Subcutaneous adipose tissue (tissue), 4 donors: ENCODE data around the gene FNDC11. TPM values are rescaled to one million over a fixed set of nuclear protein-coding genes. Genes with fewer than 3 reads are reported as not detected.

Experiments used
- total RNA-seq, 4 donors: library from RNA; depleted of rRNA; stranded (reverse); fragments of >200 nt; gene quantifications; one replicate each; pipeline ENCODE4 v1.1.0, GENCODE V29; 2016
- TF ChIP-seq, protein P1 (sequence below): fragments of 450-650 bp; IDR thresholded peaks from one replicate; pipeline ENCODE4 v1.5.1; 2016; ENCODE audit warnings: low read depth, mild to moderate bottlenecking, control low read depth, antibody characterized with exemption, moderate library complexity

The FNDC11 gene
- total RNA-seq, 4 donors from 2014 or later: 0.75 TPM; not detected in 3

DNA sequence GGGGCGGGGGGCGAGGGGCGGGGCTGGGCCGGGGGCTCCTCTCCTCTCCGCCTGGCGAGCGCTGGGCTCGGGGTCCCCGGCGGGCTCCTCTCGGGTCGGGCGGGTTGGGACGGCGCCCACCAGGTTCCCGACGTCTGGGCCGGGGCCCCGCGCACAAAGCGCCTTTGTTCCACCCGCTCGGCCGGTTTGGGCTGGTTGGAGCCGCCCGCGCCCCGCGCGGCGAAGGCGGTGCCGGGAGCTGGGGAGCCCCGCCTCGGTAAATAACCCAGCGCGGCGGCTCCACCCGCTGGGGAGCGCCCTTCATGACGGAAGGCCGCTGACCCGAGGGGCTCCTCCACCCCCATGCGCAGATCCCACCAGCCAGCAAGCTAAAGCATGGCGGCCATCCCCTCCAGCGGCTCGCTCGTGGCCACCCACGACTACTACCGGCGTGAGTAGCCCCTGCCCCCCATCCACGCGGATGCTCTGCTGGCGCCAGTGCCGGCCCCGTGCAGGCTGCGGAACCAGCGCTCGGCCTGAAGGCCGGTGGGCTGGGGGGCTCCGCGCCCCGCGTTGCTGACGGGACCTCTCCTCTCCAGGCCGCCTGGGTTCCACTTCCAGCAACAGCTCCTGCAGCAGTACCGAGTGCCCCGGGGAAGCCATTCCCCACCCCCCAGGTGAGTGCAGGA is 32.9 kb upstream of the FNDC11 start:
- TF ChIP-seq, protein P1, sequence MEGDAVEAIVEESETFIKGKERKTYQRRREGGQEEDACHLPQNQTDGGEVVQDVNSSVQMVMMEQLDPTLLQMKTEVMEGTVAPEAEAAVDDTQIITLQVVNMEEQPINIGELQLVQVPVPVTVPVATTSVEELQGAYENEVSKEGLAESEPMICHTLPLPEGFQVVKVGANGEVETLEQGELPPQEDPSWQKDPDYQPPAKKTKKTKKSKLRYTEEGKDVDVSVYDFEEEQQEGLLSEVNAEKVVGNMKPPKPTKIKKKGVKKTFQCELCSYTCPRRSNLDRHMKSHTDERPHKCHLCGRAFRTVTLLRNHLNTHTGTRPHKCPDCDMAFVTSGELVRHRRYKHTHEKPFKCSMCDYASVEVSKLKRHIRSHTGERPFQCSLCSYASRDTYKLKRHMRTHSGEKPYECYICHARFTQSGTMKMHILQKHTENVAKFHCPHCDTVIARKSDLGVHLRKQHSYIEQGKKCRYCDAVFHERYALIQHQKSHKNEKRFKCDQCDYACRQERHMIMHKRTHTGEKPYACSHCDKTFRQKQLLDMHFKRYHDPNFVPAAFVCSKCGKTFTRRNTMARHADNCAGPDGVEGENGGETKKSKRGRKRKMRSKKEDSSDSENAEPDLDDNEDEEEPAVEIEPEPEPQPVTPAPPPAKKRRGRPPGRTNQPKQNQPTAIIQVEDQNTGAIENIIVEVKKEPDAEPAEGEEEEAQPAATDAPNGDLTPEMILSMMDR: no peak

GRCh38 chr20:63521602-63522001 is 32.4 kb upstream of the FNDC11 start:
- TF ChIP-seq, protein P1: no peak

DNA sequence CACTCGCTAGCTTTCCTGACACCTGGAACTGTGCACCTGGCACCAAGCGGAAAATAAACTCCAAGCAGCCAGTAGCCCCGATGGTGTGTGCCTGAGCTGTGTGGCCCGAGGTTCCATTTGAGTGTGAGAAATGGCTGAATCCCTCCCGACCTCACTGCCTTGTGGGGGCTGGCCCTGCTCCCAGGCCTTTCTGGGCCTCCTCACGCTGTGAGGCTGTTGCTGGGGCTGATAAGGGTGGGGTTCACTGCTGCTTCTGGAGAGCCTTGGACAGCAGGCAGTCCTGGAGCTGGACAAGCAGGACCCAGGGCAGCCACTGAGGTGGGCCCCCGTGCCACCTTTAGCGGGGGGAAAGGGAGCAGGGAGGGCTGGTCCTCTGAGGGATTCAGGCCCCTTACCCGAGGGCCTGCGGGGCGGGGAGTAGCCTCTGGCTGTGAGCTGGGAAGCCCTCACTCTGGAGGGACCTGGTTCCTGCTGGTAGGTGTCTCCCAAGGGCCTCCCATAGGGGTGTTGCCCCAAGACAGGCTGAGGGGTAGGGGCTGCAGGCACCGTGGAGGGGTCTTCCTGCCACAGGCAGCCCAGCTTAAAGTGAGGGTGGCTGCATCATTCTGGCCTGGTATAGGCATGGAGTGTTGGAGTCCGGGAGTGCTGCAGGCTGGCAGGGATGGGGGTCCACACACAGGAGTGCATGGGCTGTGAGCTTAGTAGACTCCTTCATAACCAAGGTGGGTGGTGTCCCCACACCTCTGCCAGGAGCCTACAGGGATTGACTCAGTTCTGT is 31.7 kb upstream of the FNDC11 start:
- TF ChIP-seq, protein P1: no peak

- TF ChIP-seq, protein P1: no peak
Measured at GRCh38 chr20:63522981-63523611, 30.9 kb upstream of the FNDC11 start.

DNA sequence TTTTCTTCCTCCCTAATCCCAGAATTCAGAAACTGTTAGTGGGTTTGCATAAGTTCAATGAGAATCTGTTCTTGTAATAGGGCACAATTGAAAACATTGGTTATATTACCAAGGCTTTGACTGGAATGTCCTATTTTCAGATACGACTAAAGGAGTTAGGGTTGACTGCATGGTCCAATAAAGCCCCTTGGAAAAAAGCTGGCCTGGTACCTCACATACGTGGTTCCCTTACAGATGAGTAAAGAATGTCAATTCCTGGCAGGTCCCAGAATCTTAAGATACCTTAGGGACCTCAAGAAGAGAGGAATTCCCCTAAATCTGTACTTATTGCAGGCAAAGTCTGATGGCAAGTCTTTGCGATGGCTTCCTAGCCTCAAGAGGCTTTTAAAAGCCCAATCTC is 28.8 kb upstream of the FNDC11 start:
- TF ChIP-seq, protein P1: no peak

GRCh38 chr20:63525971-63526370 is 28.0 kb upstream of the FNDC11 start:
- TF ChIP-seq, protein P1: no peak

DNA sequence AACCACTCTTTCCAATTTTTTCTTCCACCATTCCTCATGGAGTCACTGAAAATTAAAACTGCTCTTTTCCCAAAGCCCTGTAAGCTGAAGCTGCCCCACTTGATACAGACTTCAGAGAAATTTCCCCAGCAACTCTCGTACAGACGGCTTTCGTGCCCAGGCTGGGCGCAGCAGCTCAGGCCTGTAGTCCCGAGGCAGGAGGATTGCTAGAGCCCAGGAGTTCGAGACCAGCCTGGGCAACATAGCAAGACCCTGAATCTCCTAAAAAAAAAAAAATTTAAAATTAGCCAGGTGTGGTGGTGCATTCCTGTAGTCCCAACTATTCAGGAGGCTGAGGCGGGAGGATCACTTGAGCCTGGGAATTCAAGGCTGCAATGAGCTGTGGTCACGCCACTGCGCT is 26.8 kb upstream of the FNDC11 start:
- TF ChIP-seq, protein P1: no peak
